Endothelial cell of umbilical vein (primary cell): ENCODE results near the gene MS4A15. TPM values are rescaled to one million over a fixed set of nuclear protein-coding genes. Genes with fewer than 3 reads are reported as not detected.

Experiments
- BruUV-seq: library from RNA; stranded (reverse); fragments of 400-500 nt; replicated peaks from 2 replicates; lab custom pipeline; 2021; lab: Mats Ljungman, UMichigan
- CTCF ChIA-PET: fragments of 300-600, 350-600 bp; sonication (Branson Sonifier 250); formaldehyde crosslinking; loops from one replicate; lab custom pipeline; 2021; ENCODE audit warnings: antibody characterized with exemption, inconsistent platforms; lab: Charles Lee
- POLR2A ChIA-PET: fragments of 300-600, 350-600 bp; sonication (Branson Sonifier 250); formaldehyde crosslinking; loops from one replicate; lab custom pipeline; 2021; ENCODE audit warnings: antibody characterized with exemption, inconsistent platforms; lab: Charles Lee
- DNase-seq: peaks from one replicate; pipeline ENCODE4 v3.0.0-alpha.2; 2011; ENCODE audit warnings: low read depth, low spot score
- FAIRE-seq: peaks from 2 replicates; lab custom pipeline; 2011; peaks lifted over from hg19 to GRCh38; lab: Jason Lieb, UNC
- H2AFZ ChIP-seq: 2 replicates; pipeline ENCODE4 v1.6.0; 2012; ENCODE audit warnings: low read depth, low read length, control low read depth, inconsistent platforms
- H3K27ac ChIP-seq: 2 replicates; pipeline ENCODE4 v1.5.1; 2011; ENCODE audit warnings: low read depth, mild to moderate bottlenecking, control low read depth, low read length, moderate library complexity; ENCODE audit not compliant: insufficient read depth
- H3K27me3 ChIP-seq, 2 experiments: 2 replicates each; pipeline versions ENCODE4 v1.6.0 to v1.6.1; 2011; ENCODE audit warnings: low read length in 2 of 2, mixed read lengths in 1 of 2; ENCODE audit not compliant: control insufficient read depth in 2 of 2, insufficient read depth in 2 of 2
- H3K36me3 ChIP-seq, 2 experiments: 2 replicates in 1 of 2; 3 replicates in 1 of 2; pipeline ENCODE4 v1.5.1; 2011; ENCODE audit warnings: low read length in 2 of 2, mild to moderate bottlenecking in 1 of 2, moderate library complexity in 1 of 2; ENCODE audit not compliant: control insufficient read depth in 2 of 2, insufficient read depth in 2 of 2; ENCODE audit errors: extremely low read depth in 1 of 2
- H3K4me1 ChIP-seq: 3 replicates; pipeline ENCODE4 v1.5.1; 2011; ENCODE audit warnings: mild to moderate bottlenecking, low read length; ENCODE audit not compliant: control insufficient read depth, insufficient read depth; ENCODE audit errors: extremely low read depth
- H3K4me2 ChIP-seq: 2 replicates; pipeline ENCODE4 v1.6.1; 2011; ENCODE audit warnings: low read length, control low read depth, mixed read lengths; ENCODE audit not compliant: insufficient read depth
- H3K4me3 ChIP-seq, 3 experiments: fragments of 200-600 bp in 1 of 3; sonication (generic), shearing (Covaris generic) in 1 of 3; replicated peaks in 1 of 3; 2 replicates each; pipeline ENCODE4 v1.5.1; 2011 to 2016; ENCODE audit warnings: control low read depth in 3 of 3, low read length in 3 of 3, mild to moderate bottlenecking in 2 of 3, inconsistent platforms in 1 of 3, low read depth in 1 of 3, moderate library complexity in 1 of 3; ENCODE audit not compliant: insufficient read depth in 1 of 3
- H3K79me2 ChIP-seq: 2 replicates; pipeline ENCODE4 v1.6.0; 2012; ENCODE audit warnings: low read length, inconsistent platforms; ENCODE audit not compliant: control insufficient read depth, insufficient read depth
- H3K9ac ChIP-seq: replicated peaks from 2 replicates; pipeline ENCODE3; 2011; ENCODE audit warnings: low read length, control low read depth; ENCODE audit not compliant: insufficient read depth; ENCODE audit errors: extremely low read depth
- H3K9me1 ChIP-seq: replicated peaks from 3 replicates; pipeline ENCODE4 v1.6.0; 2011; ENCODE audit warnings: mild to moderate bottlenecking, low read length; ENCODE audit not compliant: control insufficient read depth, insufficient read depth; ENCODE audit errors: extremely low read depth
- H3K9me3 ChIP-seq: replicated peaks from 2 replicates; pipeline ENCODE4 v1.5.1; 2012; ENCODE audit warnings: low read length, inconsistent platforms; ENCODE audit not compliant: control insufficient read depth, insufficient read depth
- H4K20me1 ChIP-seq: replicated peaks from 2 replicates; pipeline ENCODE3; 2011; ENCODE audit warnings: mild to moderate bottlenecking, low read length; ENCODE audit not compliant: control insufficient read depth, insufficient read depth; ENCODE audit errors: extremely low read depth
- EZH2 ChIP-seq: IDR thresholded peaks from 2 replicates; pipeline ENCODE4 v1.6.1; 2012; ENCODE audit warnings: borderline replicate concordance, low read depth, mild to moderate bottlenecking, moderate library complexity, low read length, inconsistent platforms; ENCODE audit not compliant: severe bottlenecking
- FOS ChIP-seq: IDR thresholded peaks from 2 replicates; pipeline ENCODE4 v1.6.1; 2011; ENCODE audit warnings: mild to moderate bottlenecking, low read length, moderate library complexity, borderline replicate concordance; ENCODE audit not compliant: insufficient read depth
- GATA2 ChIP-seq: IDR thresholded peaks from 2 replicates; pipeline ENCODE4 v1.7.0; 2011; ENCODE audit warnings: low read depth, mild to moderate bottlenecking, moderate library complexity, mixed read lengths, low read length; ENCODE audit not compliant: insufficient read length, insufficient read depth
- JUN ChIP-seq: IDR thresholded peaks from 2 replicates; pipeline ENCODE4 v1.6.1; 2011; ENCODE audit warnings: borderline replicate concordance, low read depth; ENCODE audit not compliant: insufficient read length, insufficient read depth
- MYC ChIP-seq: IDR thresholded peaks from one replicate; pipeline ENCODE4 v1.6.1; 2011; ENCODE audit warnings: mild to moderate bottlenecking, low read depth, low read length
- POLR2A ChIP-seq: IDR thresholded peaks from 2 replicates; pipeline ENCODE4 v1.6.1; 2012; ENCODE audit warnings: low read depth, mild to moderate bottlenecking, control low read depth, low read length
- POLR2AphosphoS5 ChIP-seq: IDR thresholded peaks from 2 replicates; pipeline ENCODE4 v1.6.1; 2012; ENCODE audit warnings: low read depth, mild to moderate bottlenecking, control low read depth, low read length, moderate library complexity; ENCODE audit not compliant: insufficient read depth
- dilution Hi-C: fragments of 300-500 bp; cut with MboI; formaldehyde crosslinking; loops from one replicate; pipeline ENCODE4 v1.15.0; 2019; ENCODE audit warnings: low sequenced_read_pairs; ENCODE audit not compliant: extremely low pct_ligation_motif_present
- intact Hi-C: fragments of 100-400 bp; cut with micrococcal nuclease; formaldehyde crosslinking; loops from one replicate; pipeline ENCODE4 v1.10.0; 2022
- polyA plus RNA-seq, 4 experiments: library from polyadenylated mRNA; depleted of rRNA in 3 of 4; stranded (reverse) in 3 of 4; unstranded in 1 of 4; fragments of >200 nt; gene quantifications; 2 replicates each; pipeline versions ENCODE4 v1.2.1 to v1.2.3, GENCODE V29; 2011 to 2012; ENCODE audit warnings: missing spikeins in 1 of 4
- total RNA-seq: library from RNA; stranded (reverse); gene quantifications from 2 replicates; pipeline ENCODE4 v1.2.3, GENCODE V29; 2021
- TF ChIP-seq, protein P1 (sequence below), 2 donors: IDR thresholded peaks; 1 replicate in 1 of 2; 2 replicates in 1 of 2; pipeline ENCODE4 v1.5.1; 2011; ENCODE audit warnings: low read length in 2 of 2, mild to moderate bottlenecking in 2 of 2, moderate library complexity in 2 of 2, control low read depth in 1 of 2, inconsistent platforms in 1 of 2, low read depth in 1 of 2; ENCODE audit not compliant: insufficient read depth in 1 of 2; ENCODE audit errors: extremely low read depth in 1 of 2
- TF ChIP-seq, protein P2 (sequence below): IDR thresholded peaks from 2 replicates; pipeline ENCODE4 v1.6.1; 2011; ENCODE audit not compliant: insufficient read depth, insufficient read length

The MS4A15 gene
- total and polyA plus RNA-seq, 2 donors (not counting 3 experiments of a cell fraction or from before 2014, with no cell fraction given), result not detected

DNA sequence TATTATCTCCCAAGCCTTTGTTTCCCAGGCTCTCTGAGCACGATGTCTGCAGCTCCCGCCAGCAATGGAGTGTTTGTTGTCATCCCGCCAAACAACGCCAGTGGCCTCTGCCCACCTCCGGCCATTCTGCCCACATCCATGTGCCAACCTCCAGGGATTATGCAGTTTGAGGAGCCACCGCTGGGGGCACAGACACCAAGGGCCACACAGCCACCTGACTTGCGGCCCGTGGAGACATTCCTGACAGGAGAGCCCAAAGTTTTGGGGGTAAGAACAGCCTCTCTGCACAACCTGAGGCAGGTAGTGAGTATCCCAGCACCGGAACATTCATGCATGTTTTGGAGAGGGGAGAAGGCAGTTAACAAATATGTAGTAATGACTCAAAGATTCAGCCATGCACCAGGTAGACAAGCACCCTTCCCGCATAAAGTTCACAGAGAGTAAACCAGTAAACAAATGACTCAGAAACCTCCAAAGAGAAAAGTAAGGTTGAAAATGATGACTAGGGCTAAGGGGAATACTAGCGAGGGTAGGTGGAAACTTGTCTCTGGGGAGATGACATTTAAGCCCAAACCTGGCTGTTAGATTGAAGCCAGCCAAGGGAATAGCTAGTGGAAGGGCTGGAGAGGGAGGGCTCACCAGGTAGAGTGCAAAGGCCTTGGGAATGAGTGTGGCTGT lies 7.2 kb downstream of the MS4A15 start:
- intact Hi-C loops, result loop anchor here (2.0 to 5.0 kb wide), 2 partner anchors 63 to 497 kb away; no protein-coding TSS in a partner anchor
- H3K79me2 ChIP-seq, result no peaks in the 10 kb centered on the region
- dilution Hi-C loops, result no loop called here
- peaks cover 12 to 22% of the 10 kb centered on the region in 2 experiments for H3K27me3 ChIP-seq
- no peak overlapping the region for H3K4me2 ChIP-seq
- no TSS peak for BruUV-seq
- no peak overlapping the region for H3K4me3 ChIP-seq
- no peak overlapping the region for H3K27ac ChIP-seq
- DNase-seq (no peak), FAIRE-seq (no peak)
- no peaks in the 10 kb centered on the region for H3K9me1 ChIP-seq
- no peak for TF ChIP-seq GATA2
- TF ChIP-seq, protein P1, sequence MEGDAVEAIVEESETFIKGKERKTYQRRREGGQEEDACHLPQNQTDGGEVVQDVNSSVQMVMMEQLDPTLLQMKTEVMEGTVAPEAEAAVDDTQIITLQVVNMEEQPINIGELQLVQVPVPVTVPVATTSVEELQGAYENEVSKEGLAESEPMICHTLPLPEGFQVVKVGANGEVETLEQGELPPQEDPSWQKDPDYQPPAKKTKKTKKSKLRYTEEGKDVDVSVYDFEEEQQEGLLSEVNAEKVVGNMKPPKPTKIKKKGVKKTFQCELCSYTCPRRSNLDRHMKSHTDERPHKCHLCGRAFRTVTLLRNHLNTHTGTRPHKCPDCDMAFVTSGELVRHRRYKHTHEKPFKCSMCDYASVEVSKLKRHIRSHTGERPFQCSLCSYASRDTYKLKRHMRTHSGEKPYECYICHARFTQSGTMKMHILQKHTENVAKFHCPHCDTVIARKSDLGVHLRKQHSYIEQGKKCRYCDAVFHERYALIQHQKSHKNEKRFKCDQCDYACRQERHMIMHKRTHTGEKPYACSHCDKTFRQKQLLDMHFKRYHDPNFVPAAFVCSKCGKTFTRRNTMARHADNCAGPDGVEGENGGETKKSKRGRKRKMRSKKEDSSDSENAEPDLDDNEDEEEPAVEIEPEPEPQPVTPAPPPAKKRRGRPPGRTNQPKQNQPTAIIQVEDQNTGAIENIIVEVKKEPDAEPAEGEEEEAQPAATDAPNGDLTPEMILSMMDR (IDR thresholded peaks at IDR 0.05; ENCODE audit: extremely low read depth in 1 of 2, insufficient read depth in 1 of 2, low read depth in 1 of 2, low read length in 2 of 2), result no peak
- no peak for TF ChIP-seq MYC
- TF ChIP-seq POLR2AphosphoS5, result no peak
- TF ChIP-seq, protein P2, sequence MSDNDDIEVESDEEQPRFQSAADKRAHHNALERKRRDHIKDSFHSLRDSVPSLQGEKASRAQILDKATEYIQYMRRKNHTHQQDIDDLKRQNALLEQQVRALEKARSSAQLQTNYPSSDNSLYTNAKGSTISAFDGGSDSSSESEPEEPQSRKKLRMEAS, result no peak
- no peak for TF ChIP-seq FOS
- no peak for TF ChIP-seq JUN
- no peak for TF ChIP-seq EZH2
- no peak for TF ChIP-seq POLR2A
- no peaks in the 10 kb centered on the region for H4K20me1 ChIP-seq
- no peaks in the 10 kb centered on the region for H3K9me3 ChIP-seq
- H3K36me3 ChIP-seq, result no peaks in the 10 kb centered on the region
- H3K4me1 ChIP-seq, result no peaks in the 10 kb centered on the region
- no peak overlapping the region for H2AFZ ChIP-seq
- ChIA-PET POLR2A (no interaction called here), CTCF (interaction anchor here (0.9 to 2.5 kb wide), 13 partner anchors 8 to 498 kb away, joined by 3 to 11 read pairs (median 5); no protein-coding TSS in a partner anchor)
- no peak overlapping the region for H3K9ac ChIP-seq
